ENCODE measurements around the gene MTG2.

The MTG2 gene

DNA sequence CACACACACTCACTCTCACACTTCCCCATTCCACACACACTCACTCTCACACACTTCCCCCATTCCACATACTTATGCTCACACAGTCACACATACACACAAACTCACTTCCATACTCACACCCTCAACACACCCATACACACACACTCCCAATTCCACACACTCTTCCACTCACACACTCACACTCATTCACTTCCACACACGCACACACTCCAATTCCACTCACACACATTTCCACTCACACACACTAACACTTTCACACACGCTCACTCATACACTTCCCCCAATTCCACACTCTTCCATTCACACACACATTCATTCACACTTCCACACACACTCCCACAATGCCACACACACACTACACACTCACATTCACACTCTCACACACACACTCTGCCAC, 47.4 kb downstream of the MTG2 start (continued):
- TF ChIP-seq, protein P1, sequence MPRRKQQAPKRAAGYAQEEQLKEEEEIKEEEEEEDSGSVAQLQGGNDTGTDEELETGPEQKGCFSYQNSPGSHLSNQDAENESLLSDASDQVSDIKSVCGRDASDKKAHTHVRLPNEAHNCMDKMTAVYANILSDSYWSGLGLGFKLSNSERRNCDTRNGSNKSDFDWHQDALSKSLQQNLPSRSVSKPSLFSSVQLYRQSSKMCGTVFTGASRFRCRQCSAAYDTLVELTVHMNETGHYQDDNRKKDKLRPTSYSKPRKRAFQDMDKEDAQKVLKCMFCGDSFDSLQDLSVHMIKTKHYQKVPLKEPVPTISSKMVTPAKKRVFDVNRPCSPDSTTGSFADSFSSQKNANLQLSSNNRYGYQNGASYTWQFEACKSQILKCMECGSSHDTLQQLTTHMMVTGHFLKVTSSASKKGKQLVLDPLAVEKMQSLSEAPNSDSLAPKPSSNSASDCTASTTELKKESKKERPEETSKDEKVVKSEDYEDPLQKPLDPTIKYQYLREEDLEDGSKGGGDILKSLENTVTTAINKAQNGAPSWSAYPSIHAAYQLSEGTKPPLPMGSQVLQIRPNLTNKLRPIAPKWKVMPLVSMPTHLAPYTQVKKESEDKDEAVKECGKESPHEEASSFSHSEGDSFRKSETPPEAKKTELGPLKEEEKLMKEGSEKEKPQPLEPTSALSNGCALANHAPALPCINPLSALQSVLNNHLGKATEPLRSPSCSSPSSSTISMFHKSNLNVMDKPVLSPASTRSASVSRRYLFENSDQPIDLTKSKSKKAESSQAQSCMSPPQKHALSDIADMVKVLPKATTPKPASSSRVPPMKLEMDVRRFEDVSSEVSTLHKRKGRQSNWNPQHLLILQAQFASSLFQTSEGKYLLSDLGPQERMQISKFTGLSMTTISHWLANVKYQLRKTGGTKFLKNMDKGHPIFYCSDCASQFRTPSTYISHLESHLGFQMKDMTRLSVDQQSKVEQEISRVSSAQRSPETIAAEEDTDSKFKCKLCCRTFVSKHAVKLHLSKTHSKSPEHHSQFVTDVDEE (CRISPR knock-in tag; IDR thresholded peaks at IDR 0.05) = no peak
- TF ChIP-seq GLIS3 (CRISPR knock-in tag; IDR thresholded peaks at IDR 0.05) (no peak), ZFP30 (CRISPR knock-in tag; IDR thresholded peaks at IDR 0.05) (no peak), OSR1 (CRISPR knock-in tag; IDR thresholded peaks at IDR 0.05) (no peak), ISL1 (CRISPR knock-in tag; IDR thresholded peaks at IDR 0.05) (no peak), CREB5 (CRISPR knock-in tag; IDR thresholded peaks at IDR 0.05; ENCODE audit: low read depth) (no peak)

DNA sequence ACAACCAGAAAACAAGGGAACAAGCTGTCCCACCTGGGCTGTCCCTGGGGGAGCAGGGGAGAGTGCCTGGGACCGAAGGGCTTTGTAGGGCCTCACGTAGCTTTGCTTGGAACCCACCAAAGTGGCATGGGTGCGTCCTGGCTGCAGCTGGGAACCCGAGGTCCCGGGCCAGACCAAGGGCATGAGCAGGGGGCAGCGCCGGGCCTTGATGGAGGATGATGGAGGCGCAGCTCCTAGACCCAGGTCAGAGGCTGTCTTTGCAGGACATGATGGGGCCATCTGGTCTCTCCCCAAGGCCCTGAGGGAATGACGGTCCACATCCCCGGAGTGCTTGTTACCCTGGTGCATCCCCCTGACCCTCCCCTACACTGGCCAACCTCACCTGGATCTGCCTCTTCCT, 47.9 kb downstream of the MTG2 start:
- ATAC-seq = no peak
- no peak for TF ChIP-seq ARNTL (CRISPR knock-in tag; IDR thresholded peaks at IDR 0.05; ENCODE audit: borderline replicate concordance, low read depth)
- TF ChIP-seq ZC3H10 (CRISPR knock-in tag; IDR thresholded peaks at IDR 0.05) = no peak
- no peak for TF ChIP-seq ZNF70 (CRISPR knock-in tag; IDR thresholded peaks at IDR 0.05)
- TF ChIP-seq ZFP3 (CRISPR knock-in tag; IDR thresholded peaks at IDR 0.05) = no peak
- no peak for TF ChIP-seq CREB5 (CRISPR knock-in tag; IDR thresholded peaks at IDR 0.05; ENCODE audit: low read depth)
- TF ChIP-seq TOX (CRISPR knock-in tag; IDR thresholded peaks at IDR 0.05; ENCODE audit: borderline replicate concordance) = no peak
- TF ChIP-seq ZNF565 (CRISPR knock-in tag; conservative IDR thresholded peaks at IDR 0.05; ENCODE audit: low read depth) = no peak
- TF ChIP-seq GLIS3 (CRISPR knock-in tag; IDR thresholded peaks at IDR 0.05) = no peak
- TF ChIP-seq, protein P2, sequence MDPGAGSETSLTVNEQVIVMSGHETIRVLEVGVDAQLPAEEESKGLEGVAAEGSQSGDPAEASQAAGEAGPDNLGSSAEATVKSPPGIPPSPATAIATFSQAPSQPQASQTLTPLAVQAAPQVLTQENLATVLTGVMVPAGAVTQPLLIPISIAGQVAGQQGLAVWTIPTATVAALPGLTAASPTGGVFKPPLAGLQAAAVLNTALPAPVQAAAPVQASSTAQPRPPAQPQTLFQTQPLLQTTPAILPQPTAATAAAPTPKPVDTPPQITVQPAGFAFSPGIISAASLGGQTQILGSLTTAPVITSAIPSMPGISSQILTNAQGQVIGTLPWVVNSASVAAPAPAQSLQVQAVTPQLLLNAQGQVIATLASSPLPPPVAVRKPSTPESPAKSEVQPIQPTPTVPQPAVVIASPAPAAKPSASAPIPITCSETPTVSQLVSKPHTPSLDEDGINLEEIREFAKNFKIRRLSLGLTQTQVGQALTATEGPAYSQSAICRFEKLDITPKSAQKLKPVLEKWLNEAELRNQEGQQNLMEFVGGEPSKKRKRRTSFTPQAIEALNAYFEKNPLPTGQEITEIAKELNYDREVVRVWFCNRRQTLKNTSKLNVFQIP (CRISPR knock-in tag; IDR thresholded peaks at IDR 0.05; ENCODE audit: borderline replicate concordance, low read depth) = no peak
- TF ChIP-seq ISL1 (CRISPR knock-in tag; IDR thresholded peaks at IDR 0.05) = no peak
- no peak for TF ChIP-seq RARB (CRISPR knock-in tag; IDR thresholded peaks at IDR 0.05)
- TF ChIP-seq, protein P3, sequence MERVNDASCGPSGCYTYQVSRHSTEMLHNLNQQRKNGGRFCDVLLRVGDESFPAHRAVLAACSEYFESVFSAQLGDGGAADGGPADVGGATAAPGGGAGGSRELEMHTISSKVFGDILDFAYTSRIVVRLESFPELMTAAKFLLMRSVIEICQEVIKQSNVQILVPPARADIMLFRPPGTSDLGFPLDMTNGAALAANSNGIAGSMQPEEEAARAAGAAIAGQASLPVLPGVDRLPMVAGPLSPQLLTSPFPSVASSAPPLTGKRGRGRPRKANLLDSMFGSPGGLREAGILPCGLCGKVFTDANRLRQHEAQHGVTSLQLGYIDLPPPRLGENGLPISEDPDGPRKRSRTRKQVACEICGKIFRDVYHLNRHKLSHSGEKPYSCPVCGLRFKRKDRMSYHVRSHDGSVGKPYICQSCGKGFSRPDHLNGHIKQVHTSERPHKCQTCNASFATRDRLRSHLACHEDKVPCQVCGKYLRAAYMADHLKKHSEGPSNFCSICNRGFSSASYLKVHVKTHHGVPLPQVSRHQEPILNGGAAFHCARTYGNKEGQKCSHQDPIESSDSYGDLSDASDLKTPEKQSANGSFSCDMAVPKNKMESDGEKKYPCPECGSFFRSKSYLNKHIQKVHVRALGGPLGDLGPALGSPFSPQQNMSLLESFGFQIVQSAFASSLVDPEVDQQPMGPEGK (CRISPR knock-in tag; IDR thresholded peaks at IDR 0.05; ENCODE audit: borderline replicate concordance) = no peak

DNA sequence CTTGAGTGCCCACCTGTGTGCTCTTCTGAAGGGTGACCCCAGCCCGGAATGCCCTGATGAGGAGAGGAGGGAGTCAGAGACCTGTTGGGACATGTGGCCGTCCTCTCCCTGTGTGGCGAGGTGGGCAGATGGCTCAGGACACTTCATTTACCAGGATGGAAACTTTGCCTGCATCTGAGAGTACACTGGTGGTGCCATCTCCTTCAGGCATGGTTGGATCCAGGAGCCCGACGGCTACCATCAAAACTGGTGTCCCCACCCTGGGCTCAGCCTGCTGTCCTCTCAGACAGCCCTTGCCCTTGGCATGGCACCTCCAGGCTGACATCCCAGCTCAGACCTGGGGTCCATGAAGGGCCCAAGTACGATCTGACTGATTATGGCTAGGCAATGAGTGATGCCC, 48.5 kb downstream of the MTG2 start:
- ATAC-seq = no peak
- TF ChIP-seq ZFP30 (CRISPR knock-in tag; IDR thresholded peaks at IDR 0.05) (no peak), CREB5 (CRISPR knock-in tag; IDR thresholded peaks at IDR 0.05; ENCODE audit: low read depth) (no peak), RARB (CRISPR knock-in tag; IDR thresholded peaks at IDR 0.05) (no peak), SNAI2 (CRISPR knock-in tag; IDR thresholded peaks at IDR 0.05) (no peak), ZFP3 (CRISPR knock-in tag; IDR thresholded peaks at IDR 0.05) (no peak), CSDC2 (CRISPR knock-in tag; IDR thresholded peaks at IDR 0.05) (no peak), BACH2 (CRISPR knock-in tag; IDR thresholded peaks at IDR 0.05; ENCODE audit: borderline replicate concordance) (no peak), OSR1 (CRISPR knock-in tag; IDR thresholded peaks at IDR 0.05) (no peak)
